GM18498 (cell line): ENCODE results near the gene HMX3.

Experiments used
- ATAC-seq: cut with Tn5 transposase; IDR thresholded peaks from one replicate; pipeline ENCODE4 v1.9.1; 2021; ENCODE audit warnings: mild to moderate bottlenecking, moderate library complexity; ENCODE audit not compliant: unreplicated experiment

The HMX3 gene

GRCh38 chr10:123134343-123134914 lies 1.3 kb upstream of the HMX3 start:
- ATAC-seq = no peak

- no peak for ATAC-seq
These were observed 805 bp upstream of the HMX3 start for GRCh38 chr10:123134915-123135414.

GRCh38 chr10:123136221-123136805 lies 543 bp downstream of the HMX3 start:
- no peak for ATAC-seq

- ATAC-seq = no peak
These were observed 1.3 kb downstream of the HMX3 start for GRCh38 chr10:123136806-123137642.

- ATAC-seq = no peak
These were observed 3.4 kb downstream of the HMX3 start for GRCh38 chr10:123139165-123139520.

- ATAC-seq = no peak
These were observed 3.9 kb downstream of the HMX3 start for GRCh38 chr10:123139521-123140163.

GRCh38 chr10:123140164-123140982 lies 4.6 kb downstream of the HMX3 start:
- no peak for ATAC-seq

GRCh38 chr10:123140983-123141390 lies 5.2 kb downstream of the HMX3 start:
- ATAC-seq = no peak

- no peak for ATAC-seq
These were observed 6.3 kb downstream of the HMX3 start for GRCh38 chr10:123141791-123142700.

- no peak for ATAC-seq
These were observed 7.0 kb downstream of the HMX3 start for GRCh38 chr10:123142701-123143161.

GRCh38 chr10:123143162-123143824 lies 7.5 kb downstream of the HMX3 start:
- no peak for ATAC-seq

GRCh38 chr10:123143825-123144168 lies 8.0 kb downstream of the HMX3 start:
- no peak for ATAC-seq

GRCh38 chr10:123144697-123145541 lies 9.1 kb downstream of the HMX3 start:
- no peak for ATAC-seq

GRCh38 chr10:123145542-123146012 lies 9.8 kb downstream of the HMX3 start:
- ATAC-seq = no peak

- ATAC-seq = no peak
These were observed 10.5 kb downstream of the HMX3 start for GRCh38 chr10:123146013-123146893.

- ATAC-seq = no peak
These were observed 11.3 kb downstream of the HMX3 start for GRCh38 chr10:123146894-123147634.
